Dermis blood vessel endothelial cell (primary cell): ENCODE measurements around the gene LSM3. TPM values are rescaled to one million over a fixed set of nuclear protein-coding genes. Genes with fewer than 3 reads are reported as not detected.

Source experiments
- DNase-seq: peaks from one replicate; pipeline ENCODE4 v3.0.0; 2010
- total RNA-seq: library from RNA; depleted of rRNA; stranded (reverse); fragments of >200 nt; gene quantifications from 2 replicates; pipeline ENCODE4 v1.2.3, GENCODE V29; 2014

Gene LSM3
- total RNA-seq, 1 donor from 2014 or later, result 10.2 TPM

DNA sequence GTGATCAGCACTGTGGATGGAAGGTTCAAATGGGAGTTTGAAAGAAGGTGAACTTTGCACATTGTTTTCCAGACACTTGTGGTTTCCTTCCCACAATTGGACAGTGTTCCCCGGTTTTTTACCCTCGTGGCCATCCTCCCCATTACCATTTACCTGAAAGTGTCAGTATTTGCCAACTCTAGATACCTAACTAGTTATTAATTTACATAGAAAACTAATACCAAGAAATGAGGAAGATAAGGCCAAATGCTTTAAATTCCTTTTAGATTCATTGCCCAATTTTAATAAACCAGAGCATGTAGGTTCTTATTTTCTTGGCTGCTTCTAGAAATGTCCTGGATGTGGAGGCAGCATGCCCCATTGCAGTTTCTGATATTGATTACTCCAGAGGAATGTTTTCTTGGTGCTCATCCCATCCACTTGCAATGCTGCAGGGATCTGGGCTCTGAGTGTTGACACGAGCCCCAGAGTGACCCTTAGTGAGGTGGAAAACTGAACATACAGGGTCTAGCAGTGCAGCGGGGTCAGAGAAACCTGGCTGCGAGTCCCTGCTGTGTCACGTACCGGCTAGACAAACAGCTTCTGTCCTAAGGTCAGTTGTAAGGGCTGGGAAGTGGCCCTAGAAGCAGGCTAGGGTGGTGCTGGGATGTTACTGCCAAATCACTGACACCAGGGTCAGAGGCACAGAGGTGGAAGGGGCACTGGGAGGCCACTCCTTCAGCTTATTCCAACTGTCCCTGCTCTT is 23.5 kb downstream of the LSM3 start:
- DNase-seq, result no peak

DNA sequence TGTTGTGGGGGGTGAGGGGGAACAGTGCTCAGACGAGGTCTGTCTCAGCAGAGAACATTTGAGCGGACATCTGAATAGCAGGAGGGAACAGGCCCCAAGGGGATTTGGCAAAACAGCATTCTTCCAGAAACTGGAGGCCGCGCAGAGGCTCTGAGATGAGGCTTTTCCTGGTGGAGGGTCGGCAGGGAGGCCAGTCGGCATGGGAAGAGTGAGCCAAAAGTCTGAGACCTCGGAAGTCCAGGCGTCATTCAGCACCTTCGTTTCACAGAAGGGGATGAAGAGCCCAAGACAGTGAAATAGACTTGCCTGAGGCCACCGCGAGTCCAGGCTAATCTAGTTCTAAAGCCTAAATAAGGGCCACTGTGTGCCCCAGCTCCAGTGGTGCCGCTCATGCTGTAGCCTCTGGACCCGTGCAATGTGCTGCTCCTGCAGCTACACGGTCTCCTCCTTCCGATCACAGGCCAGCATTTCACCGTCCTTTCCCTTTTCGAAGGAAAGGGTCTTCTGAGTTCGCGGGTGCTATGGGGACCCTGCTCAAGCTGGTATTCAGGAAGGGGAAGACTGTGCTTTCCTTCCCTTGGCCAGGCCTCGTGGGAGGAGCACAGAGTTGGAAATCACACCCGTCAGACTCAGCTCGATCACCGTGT is 24.4 kb downstream of the LSM3 start:
- DNase-seq, result no peak

DNA sequence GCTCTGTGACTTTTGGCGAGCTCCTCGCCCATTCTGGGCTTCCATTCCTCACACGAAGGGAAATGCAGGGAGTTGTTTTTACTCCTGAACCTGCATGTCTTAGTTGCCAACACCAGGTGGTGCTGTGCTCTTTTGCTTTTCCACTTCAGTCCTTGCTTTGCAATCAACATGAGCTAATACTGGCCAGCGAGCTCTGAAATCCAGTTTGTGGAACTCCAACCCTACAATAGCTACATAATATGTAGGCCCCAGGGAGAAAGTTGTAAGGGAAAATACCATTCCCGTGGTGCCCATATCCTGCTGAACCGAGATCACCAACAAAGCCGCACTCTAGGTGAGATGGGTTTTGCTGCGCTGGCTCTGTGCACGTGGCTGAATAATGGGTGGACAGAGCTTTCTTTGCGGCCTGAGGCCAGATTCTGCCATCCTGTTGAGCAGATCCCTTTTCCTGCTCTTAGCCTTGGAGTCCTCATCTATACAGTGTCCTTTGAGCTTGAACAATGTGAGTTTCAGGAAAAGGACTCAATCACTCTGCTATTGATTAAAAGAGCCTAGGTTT is 25.0 kb downstream of the LSM3 start:
- DNase-seq, result peak; percentile 92

DNA sequence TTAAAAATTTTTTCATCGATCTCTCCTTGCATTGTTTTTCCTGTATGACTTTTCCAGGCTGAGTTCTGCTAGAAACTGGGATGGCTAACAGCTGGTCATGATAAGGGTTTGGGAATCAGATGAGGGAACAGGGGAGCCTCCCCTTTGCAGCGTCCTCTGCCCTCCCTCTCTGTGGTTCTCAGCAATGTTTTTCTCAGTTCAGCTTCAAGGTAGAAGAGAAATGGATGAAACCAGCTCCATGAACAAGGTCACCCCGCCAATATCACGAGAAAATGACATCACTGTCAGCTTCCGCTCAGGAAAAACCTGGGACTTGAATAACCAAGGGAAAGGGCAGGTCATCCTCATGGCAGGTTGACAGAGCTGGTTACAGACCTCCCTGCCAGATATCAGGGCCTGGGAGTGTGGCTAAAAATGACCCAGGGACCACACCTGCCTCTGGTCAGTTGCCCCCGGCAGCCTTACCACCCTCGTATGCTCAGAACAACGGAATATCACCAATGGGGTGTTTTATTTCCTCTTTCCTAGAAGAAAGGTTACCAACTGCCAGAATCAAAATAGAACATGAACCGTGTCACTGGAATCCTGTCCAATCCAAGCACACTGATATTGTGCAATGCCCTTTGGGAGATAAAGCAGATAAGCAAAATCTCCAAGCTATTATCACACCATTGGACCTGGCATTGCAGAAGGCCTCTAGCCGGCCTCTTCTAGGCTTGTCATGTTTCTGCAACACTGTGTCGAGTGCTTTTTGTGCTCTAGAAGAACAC is 26.1 kb downstream of the LSM3 start:
- peak; percentile 50 for DNase-seq

DNA sequence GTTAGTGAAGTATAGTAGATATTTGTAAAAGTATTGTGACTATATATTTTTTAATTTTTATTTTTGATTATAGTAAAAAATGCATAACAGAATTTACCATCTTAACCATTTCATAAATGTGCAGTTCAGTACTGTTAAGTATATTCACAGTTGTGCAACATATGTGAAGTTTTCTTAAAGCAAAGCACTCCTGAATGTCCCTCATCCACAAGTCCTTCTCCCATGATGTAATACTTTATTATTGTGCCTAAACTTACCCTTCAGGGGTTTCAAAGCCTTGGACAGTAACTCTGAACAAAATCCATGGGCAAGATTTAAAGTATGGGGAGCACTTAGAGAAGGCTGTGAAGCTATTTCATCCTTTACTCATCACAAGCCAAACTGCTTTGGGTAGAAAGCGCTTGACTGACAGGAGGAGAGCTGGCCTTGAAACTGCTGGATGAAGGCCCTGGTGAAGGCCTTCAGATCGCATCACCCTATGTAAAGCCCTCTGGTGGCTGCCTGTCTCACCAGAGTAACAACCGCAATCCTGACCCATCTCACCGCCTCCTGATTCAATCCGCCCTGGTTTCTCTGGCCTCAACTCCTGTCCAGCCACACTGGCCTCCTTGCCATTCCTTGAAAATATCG is 28.0 kb downstream of the LSM3 start:
- no peak for DNase-seq

DNA sequence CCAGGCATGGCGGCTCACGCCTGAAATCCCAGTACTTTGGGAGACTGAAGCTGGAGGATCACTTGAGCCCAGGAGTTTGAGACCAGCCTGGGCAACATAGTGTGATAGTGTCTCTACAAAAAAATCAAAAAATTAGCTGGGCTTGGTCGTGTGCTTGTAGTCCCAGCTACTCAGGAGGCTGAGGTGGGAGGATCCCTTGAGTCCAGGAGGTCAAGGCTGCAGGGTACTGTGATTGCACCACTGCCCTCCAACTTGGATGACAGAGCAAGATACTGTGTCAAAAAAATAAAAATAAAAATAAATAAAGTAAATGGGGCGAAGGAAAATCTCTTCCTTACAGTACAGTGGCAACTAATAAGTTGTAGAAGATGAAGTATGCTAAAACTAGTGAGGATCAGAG is 29.6 kb downstream of the LSM3 start:
- DNase-seq, result no peak

DNA sequence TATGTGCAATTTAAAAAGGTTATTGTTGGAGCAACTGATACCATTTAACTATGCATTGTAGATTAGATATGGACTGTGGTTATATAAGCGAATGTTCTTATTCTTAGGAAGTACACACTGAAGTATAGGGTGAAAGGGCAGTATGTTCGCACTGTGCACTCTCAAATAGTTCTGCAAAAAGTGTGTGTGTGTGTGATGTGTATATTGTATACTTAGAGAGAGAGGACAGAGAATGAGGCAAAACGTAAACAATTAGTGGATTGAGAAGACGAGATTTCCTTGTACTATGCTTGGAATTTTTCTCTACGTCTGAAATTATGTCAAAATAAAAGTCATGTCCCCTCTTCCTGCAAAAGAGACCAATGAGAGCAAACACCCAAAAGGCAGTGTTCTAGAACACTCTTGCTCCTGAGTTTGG is 30.4 kb downstream of the LSM3 start:
- no peak for DNase-seq

DNA sequence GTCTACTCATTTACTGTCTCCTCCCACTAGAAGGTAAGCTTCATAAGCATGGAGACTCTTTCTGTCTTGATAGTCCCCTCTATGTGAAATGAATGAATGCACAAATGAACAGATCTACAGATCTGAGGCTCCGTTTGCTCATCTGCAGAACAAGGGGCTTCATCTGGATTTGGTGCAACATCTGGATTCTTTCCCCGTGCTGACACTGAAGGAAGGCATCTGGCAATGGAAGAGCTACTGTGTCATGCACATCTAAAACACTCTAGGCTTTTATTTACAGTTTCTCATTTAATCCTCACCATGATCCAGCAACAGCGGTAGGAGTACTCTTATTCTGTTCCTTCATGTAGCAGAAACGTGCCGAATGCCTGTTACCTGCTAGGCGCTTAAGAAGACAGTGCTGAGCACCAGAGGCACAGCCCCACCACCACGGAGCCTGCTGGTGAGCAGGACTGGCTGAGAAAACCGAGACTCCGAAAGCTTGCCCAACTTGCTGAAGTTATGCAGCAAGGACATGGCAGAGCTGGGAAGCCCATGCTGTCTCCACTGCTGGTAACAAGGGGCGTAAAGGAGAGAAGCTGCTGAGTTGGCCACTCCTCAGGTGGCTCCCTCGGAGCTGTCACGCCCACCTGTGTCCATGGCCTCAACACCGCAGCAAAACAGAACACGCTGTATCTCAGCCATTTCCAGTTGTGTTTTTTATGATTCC is 31.1 kb downstream of the LSM3 start:
- DNase-seq, result no peak

DNA sequence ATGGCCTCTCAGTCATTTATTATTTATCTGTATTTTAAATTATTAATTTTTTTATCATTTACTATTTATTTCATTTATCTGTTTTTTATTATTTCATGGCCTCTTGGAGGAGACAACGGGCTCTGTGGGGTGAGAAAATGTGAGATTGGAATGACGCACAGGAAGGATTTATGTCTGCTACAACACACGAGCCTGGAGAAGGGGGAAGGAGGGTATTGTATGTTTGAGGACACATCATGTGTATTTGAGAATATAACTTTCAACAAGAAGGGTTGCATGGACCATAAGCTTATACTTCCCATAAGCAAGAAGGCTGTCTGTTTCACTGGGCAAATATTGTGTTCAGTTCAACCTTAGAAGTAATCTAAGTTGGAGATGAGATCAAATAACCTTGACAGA is 31.7 kb downstream of the LSM3 start:
- DNase-seq, result no peak

DNA sequence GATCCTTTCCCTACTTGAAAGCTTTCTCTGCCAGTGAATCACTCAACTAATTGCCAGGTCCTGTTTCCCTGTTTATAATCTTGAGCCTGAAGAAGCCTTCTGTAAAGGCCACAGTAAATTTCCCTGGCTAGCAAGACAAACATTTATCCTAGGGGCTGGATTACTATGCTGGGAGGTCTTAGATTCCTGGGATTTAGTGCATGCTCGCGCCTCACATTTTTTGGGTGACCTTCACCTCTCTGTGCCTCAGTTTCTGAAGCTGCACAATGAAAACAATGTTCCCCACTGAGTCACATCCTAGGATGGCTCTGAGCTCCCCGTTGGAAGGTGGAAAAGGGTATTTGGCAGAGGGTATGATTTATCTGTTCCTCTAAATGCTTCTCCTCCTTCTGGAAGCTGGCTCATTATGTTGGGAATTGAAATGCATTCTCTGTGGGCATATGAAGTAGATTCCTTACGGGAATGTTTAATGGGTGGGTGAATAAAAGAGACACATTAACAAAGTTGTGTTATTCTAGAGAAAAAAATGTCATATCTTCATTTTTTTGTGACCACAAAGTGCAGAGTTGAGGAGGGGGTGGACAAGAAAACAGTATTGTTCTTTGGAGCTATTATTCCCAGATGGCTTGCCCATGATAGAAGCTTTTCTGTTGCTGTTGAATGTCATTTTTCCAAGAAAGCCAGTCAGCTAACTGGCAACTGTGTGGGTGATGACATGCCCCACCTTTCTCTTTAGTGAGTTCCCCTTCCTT is 32.4 kb downstream of the LSM3 start:
- no peak for DNase-seq

DNA sequence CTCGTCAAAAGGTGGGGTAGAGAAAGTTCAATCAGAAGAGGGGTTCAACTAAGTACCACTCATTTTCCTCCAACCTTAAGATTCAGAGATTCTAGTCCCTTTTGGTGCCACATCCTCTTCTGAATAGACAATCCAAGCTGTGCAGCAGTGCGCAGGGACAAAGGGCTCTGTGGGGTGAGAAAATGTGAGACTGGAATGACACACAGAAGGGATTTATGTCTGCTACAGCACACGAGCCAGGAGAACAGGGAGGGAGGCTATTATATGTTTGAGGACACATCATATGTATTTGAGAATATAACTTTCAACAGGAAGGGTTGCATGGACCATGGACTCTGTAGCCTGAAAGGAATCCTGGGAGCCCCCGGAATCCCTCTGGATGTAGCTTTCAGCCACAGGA is 33.0 kb downstream of the LSM3 start:
- no peak for DNase-seq

DNA sequence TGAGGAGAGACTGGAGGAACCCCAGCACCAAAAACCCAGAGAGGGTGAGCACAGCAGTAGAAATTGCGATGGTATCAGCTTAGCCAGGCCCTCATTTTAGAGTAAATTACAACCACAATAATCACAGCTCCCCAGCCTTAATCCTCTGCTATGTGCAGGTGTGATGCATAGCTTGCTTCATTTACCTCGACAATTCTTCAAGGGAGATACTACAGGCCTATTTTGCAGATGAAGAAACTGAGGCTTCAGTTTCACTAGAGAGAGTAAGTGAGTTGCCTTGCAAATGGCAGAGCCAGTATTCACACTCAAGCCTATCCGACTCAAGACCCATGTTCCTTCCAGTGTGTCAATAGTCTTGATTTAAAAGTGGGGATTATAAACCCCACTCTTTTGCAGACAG is 33.4 kb downstream of the LSM3 start:
- no peak for DNase-seq

DNA sequence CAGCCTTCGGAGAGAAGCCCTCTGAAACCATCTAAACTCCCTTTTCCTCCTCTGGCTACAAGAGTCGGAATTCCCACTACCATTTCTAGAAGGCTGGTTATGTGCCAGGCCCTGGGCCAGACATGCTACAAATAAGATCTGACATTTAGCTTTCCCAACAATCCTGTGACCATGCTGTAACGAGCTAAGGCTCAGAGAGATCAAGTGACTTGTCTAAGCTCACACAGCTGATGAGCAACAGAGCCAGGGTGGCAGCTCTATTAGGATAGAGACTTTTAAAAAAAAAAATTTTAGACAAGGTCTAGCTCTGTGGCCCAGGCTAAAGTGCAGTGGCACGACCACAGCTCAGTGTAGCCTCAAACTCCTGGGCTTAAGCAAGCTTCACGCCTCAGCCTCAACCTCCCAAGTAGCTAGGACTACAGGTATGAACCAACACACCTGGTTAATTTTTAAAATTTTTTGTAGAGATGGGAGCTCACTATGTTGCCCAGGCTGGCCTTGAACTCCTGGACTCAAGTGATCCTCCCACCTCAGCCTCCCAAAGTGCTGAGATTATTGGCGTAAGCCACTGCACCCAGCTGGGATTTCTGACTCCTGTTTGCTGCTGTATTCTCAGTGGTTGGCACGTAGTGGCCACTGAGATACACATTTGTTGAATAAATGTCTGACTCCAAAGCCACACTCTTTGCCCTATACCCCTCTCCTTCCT is 34.6 kb downstream of the LSM3 start:
- DNase-seq, result no peak

DNA sequence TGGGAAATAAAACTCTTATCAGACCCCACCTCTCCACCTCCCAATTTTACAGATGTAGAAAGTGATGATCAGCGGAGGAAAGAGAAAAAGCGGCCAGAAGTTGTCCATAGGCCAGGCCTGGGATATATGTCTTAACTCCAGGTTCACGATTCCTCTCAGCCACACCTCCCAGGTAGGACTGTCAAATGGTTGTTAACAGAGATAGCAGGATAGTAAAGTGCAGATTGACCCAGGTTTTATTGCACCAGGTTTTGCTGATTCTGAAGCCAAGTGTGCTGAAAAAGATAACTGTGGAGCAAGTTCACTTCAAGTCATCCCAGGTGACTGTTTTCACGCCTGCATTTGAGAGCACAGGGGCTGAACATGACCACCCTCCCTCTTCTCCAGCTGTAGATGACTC is 36.1 kb downstream of the LSM3 start:
- DNase-seq, result no peak

DNA sequence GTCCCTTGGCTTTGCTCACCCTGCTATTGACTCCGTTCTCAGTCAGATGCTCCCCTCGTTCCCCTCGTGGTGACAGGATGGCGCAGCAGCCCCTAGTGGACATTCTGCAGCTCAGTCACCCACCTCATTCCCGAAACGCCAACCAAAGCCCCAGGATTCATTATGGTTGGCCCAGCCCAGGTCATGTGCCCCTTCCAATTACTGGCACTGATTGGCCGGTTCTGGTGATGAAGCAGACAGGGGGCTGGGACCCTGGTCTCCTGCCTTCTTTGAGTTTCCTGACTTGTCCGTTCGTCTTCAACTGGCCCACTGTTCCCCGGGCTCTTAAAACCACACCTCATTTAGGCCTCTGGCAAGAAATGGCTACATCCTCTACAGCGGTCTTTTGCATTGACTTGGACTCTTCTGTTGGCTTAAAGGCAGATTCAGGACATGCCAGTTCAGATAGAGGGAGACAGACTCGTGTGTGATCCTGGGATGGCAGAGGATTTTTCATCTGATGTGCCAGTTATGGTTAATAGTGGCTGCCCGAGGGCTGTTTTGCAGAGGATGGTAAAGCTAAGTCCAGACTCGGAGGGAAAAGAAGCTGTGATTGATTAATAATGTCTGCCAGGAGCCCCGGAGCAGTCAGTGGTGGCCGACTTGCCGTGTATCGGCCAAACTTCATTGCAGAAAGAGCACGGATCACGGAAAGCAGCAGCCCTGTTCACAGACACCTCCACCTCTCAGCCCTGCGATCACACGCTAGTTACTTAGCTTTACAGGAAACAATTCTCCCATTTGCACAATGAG is 37.8 kb downstream of the LSM3 start:
- peak; percentile 90 for DNase-seq

DNA sequence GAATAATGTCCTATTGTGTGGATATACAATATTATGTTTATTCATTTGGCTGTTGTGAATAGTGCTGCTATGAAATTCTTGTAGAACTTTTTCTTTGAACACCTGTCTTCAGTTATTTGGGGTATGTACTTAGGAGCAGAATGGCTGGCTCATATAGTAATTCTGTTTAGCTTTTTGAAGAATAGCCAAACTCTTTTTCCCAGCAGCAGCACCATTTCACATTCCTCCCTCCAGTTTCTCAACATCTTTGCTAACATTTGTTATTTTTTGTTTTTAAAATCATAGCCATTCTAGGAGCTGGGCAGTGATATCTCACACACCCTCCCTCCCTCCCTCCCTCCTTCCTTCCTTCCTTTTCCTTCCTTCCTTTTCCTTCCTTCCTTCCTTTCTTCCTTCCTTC is 39.7 kb downstream of the LSM3 start:
- no peak for DNase-seq

DNA sequence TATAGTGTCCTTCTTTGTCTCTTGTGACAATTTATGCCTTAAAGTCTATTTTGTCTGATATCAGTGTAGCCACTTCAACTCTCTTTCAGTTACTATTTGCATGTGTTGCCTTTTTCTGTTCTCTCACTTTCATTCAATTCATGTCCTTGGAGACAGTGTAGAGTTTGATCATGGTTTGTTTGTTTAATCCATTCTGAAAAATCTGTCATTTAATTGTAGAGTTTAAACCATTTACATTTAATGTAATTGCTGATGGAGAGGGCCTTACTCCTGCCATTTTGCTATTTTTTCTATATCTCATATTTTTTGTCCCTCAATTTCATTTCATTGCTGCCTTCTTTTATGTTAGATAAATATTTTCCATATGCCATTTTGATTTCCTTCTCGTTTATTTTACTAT is 42.3 kb downstream of the LSM3 start:
- DNase-seq, result no peak

DNA sequence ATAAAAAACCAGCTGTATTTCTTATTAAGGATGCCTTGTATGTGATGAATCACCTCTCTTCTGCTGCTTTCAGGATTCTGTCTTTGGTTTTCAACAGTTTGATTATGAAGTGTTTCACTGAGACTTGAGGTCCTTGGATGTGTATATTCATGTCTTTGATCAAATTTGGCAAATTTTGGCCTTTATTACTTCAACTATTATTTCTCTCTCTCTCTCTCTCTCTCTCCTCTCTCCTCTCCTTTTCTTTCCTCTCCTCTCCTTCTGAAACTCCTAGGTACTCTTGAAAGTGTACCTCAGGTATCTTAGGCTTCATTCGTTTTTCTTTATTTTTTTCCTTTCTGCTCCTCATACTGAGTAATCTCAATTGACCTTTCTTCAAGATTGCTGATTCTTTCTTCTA is 43.3 kb downstream of the LSM3 start:
- DNase-seq, result no peak

DNA sequence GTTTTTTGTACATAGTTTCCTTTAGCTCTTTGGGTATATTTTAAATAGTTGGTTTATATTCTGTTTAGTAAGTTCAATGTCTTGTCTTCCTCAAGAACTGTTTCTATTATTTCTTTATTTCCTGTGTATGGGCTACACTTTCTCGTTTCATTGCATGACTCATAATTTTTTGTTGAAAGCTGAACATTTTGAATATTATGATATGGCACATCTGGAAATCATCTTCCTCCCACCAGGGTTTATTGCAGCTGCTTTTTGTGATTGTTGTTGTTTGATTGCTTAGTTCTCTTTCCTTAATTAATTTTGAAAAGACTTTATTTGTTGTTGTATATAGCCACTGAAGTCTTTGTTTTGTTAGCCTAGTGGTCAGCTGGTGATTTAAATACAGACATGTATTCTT is 43.8 kb downstream of the LSM3 start:
- DNase-seq, result no peak
